GM19397 (cell line): ENCODE results near the gene TGIF2.
A peak's percentile ranks its signal among the peaks of the same experiment; 100 is the strongest.

Source experiments
- ATAC-seq: cut with Tn5 transposase; IDR thresholded peaks from one replicate; pipeline ENCODE4 v1.9.1; 2021; ENCODE audit warnings: mild to moderate bottlenecking, moderate library complexity; ENCODE audit not compliant: unreplicated experiment

Gene TGIF2

DNA sequence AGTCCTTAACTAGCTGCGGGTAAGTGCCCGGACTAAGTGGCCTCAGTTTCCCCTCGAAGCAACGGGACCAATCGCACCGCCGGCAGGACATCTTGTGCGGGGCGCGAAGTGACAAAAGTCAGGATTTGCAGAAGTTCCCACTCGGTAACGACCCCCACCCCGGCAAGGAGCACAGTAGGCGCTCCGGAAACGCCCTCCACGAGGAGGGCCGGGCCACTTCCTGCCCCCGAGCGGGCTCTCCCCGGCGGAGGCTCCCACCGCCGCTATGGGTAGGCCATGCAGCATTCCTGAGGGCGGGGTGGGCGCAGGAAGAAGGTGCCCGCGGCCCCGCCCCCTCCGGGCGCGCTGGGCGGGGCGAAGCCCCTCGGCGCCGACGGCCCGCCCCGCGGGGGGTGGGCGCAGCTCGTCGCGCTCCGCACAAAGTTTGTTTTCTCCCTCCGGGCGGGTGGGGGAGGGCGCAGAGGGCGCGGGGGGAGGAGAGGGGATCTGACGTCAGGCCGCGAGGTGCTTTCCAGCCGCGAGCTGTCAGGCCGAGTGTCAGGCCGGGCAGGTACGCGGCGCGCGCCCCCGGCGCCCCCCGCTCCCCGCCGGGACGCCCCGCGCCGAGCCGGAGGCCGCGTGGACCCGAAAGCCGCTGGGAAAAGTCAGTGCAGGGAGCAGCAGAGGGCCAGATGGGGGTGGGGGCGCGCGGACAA lies at the start of gene TGIF2:
Gene TGIF2 (plus strand): TSS at position 495 of the 695 bp plus-strand sequence. CDS start 5,178 bp downstream, outside the sequence.
- peak; percentile 69 for ATAC-seq

DNA sequence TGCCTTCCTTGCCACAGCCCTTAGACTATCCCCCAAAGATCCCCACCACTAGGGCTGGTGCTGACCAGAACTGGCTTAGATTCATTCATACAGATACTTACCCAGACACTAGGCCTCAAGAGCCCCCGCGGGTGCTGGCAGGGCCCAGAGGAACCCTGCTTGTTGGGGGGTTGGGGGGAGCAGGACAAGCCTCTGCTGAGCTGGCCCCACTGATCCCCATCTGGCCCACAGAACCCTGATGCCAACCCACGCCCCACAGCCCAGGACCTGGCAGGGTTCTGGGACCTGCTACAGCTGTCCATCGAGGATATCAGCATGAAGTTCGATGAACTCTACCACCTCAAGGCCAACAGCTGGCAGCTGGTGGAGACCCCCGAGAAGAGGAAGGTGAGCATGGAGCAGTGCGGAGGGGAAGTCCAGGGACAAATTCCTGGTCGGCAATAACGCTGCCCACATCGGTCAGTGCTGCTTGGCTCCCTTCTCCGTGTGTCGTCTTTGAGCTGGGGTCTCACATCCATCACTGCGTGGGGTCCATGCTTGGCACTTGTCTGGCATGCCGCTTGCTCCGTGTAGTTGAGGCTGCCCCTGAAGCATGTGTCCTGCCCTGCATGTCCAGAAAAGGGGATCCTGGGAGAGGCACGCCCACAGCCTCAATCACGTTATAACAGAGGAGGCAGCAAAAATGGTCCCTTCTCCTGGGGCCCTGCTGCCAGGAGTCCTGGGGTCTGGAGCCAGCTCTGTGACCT lies 47.6 kb upstream of the TGIF2 start:
- ATAC-seq, result no peak

DNA sequence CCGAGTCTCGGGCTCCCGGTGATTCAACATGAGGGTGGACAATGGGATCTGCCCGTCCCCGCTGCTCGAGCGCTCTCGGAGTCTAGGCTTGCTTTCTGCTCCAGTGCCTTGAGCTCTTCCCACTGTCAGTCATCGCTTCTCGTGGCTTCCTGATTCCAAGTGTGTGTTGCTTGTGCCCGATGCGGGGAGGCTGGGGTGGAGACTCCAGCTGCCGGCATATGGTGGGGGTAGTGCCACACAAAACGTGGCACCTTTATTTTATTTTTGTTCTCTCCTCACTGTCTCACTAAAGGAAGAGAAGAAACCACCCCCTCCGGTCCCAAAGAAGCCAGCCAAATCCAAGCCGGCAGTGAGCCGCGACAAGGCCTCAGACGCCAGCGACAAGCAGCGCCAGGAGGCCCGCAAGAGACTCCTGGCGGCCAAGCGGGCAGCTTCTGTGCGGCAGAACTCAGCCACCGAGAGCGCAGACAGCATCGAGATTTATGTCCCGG lies 46.8 kb upstream of the TGIF2 start:
- ATAC-seq, result no peak

DNA sequence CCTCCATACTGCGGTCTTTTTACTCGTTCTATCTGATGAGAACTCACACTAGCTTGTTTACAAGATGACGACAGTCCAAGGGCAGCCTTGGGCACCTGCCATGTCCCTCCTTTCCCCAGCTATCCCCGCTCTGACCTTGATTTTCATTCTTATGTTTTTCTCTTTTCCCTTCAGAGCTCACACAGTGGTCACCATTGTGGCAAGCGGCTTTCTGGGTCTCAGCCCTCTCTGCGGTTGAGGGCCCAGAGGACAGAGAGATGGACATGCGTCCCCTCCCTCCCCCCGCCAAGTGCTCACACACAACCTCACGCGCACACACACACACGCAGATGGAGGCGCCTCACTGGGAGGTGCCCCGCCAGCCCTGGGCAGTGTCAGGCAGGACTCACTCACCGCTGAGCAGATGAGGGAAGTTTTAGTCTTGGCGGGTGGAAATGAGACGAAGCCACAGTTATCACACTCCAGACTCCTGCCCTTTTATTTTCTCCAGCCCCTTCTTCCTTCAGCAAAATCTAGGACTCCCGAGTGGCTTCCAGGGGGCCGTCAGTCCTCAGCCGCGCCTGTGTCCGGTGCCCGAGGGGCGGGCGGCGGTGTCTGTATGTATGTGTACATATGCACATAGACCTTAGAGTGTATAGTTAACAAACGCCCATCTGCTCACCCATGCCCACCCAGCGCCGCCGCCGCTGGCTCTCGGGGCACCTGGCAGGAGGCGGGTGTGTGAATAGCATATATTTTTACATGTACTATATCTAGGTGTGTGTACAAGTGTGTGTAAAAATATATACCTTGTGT lies 45.9 kb upstream of the TGIF2 start:
- ATAC-seq, result no peak

DNA sequence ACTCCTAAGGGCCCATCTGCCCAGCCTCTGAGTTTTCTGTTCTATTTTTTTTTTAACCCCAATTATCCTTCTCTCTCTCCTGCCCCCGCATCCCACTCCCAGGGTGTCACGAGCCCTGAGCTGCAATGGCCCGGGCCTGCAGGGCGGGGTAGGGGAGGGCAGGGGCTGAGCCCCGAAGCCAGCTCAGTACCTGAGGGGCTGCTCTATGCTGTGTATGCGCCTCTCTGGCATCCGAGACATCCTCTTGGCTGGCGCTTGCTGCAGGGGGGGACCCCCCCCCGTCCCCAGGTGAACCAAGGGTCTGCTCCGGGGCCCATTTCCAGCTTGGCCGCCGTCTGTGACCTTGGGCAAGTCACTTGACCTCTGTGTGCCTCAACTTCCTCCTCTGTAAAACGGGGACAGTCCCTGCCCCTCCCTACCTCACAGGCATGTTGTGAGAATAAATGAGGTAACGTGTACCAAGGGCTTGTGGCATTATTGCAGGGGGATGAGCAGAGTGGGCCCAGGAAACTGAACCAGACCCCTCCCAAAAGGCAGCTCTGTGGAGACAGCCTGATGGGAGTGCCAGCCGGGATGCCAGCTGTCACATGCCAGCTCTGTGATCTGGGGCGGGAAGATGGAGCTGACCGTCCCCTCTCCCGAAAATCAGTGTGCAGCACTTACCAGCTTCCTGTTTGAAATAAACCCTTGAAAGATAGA lies 45.1 kb upstream of the TGIF2 start:
- ATAC-seq, result no peak

DNA sequence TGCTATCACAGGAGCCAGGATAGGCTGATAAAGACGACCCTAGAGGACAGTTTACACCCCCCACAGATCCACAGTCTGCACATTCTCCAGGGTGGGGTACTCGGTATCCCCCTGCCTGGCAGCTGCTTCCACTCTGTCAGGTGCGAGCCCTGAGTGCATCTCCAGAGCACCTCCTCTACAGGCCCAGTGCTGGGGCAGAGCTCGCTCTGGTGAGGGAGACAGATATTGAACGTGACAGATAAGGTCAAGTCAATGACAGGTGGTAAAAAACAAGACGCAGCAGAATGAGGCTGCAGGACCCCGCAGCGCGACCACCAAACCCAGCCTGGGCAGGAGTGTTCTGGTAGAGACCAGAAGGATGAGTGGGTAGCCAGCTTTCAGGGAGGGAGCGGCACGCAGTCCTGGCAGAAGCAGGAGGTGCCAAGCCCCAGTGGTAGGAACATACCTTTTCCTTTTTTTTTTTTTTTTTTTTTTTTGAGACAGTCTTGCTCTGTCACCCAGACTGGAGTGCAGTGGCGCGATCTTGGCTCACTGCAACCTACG lies 44.5 kb upstream of the TGIF2 start:
- no peak for ATAC-seq

DNA sequence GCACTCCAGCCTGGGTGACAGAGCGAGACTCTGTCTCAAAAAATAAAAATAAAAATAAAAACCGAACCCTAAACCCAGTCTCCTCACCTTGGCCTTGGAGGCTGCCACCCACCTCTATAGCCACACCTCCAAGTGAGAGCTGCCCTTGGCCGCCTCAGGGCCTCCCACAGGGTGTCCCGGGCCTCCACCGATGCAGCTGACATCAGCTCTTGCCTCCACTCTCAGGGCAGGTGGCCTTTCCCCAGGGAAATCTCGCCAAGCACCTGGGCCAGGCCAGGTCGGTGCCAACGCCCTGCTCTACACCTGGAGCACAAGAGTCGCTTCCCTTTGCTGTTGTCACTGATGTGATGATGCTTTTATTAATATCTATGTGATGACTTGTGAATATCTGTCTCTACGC lies 41.0 kb upstream of the TGIF2 start:
- ATAC-seq, result no peak

DNA sequence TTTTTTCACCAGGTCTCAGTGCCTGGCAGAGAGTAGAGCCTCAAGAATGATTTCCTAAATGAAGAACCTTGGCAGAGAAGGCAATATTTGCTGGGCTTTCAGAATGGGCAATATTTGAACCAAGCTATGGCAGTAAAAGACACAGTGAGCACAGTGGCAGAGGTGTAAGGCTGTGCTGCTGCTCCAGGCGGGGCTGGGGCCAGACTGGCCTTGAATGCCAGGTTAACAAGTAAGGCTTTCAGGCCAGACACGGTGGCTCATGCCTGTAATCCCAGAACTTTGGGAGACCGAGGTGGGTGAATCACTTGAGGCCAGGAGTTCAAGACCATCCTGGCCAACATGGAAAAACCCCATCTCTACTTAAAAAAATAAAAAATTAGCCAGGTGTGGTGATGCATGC lies 40.6 kb upstream of the TGIF2 start:
- ATAC-seq, result no peak

DNA sequence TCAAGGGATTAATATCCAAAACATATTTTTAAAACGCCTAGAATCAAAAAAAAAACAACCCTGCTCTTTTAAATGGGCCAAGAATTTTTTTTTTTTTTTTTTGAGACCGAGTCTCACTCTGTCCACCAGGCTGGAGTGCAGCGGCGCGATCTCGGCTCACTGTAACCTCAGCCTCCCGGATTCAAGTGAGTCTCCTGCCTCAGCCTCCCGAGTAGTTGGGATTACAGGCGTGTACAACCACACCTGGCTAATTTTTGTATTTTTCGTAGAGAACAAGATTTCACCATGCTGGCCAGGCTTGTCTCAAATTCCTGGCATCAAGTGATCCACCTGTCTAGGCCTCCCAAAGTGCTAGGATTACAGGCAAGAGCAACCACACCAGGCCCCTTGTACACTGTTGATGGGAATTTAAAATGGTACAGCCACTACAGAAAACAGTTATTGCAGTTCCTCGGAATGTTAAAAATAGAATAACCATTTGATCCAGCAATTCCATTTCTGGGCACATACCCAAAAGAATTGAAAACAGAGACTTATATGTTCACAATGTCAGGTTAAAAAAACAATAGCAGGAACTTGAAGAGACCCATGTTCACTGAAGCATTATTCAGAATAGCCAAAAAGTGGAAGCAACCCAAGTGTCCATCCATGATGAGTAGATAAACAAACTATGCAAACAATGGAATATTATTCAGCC lies 35.2 kb upstream of the TGIF2 start:
- ATAC-seq, result no peak

DNA sequence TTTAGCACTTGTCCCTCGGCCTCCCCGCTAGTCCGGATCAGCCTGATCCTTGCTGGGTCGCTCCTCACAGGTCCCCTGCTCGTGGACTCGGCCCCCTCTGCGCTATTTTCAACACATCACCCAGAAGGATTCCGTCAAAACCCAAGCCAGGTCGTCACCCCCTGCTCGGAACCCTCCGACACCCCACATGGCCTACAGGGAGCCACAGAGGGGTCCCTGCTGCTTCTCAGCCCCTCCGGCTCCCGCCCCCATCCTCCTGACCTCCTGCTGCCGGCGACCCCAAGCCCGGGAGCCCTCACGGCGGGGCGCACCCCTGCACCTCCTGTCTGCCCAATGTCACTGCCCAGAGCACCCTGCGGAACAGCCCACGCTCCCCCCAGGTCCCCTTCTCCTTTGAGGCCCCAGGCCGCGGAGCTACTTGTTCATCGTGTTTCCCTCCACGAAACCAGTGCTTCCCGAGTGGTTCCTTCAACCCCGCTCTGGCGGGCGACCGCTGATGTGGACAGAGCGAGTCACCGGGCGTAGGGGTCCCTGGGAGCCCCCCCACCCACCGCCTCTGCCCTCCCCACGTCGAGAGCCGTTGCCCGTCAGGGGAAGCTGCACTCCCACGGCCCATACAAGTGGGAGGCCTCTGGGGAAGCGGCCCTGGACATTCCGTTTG lies 32.7 kb upstream of the TGIF2 start:
- ATAC-seq, result no peak

DNA sequence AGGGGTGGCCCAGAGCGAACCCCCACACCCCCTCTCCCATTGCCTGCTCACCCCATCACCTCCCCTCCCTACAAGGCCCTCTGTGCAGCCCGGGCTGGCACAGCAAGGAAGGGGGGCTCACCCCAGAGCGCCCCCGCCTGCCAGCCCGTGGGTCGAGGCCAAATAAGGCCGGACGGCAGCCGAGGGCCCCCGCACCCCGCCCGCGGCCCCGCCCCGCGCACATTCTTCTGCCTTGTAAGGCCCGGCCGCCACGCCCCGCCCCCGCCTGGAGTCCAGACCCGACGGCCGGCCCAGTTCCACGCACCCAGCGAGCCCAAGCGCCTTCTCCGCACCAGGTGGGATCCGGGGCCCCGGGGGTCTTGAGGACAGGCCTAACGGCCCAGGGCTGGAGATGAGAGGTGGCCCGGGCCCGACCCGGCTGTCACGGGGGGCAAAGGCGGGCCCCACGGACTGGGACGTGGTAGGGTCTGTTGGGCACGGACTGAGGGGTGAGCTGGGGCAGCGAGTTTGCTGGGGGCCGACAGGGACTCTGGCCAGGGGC lies 32.1 kb upstream of the TGIF2 start, which contains the start of gene MYL9:
Gene MYL9 (plus strand): TSS at position 293 of the 541 bp plus-strand sequence. CDS start 3,366 bp downstream, outside the sequence.
- ATAC-seq, result no peak

DNA sequence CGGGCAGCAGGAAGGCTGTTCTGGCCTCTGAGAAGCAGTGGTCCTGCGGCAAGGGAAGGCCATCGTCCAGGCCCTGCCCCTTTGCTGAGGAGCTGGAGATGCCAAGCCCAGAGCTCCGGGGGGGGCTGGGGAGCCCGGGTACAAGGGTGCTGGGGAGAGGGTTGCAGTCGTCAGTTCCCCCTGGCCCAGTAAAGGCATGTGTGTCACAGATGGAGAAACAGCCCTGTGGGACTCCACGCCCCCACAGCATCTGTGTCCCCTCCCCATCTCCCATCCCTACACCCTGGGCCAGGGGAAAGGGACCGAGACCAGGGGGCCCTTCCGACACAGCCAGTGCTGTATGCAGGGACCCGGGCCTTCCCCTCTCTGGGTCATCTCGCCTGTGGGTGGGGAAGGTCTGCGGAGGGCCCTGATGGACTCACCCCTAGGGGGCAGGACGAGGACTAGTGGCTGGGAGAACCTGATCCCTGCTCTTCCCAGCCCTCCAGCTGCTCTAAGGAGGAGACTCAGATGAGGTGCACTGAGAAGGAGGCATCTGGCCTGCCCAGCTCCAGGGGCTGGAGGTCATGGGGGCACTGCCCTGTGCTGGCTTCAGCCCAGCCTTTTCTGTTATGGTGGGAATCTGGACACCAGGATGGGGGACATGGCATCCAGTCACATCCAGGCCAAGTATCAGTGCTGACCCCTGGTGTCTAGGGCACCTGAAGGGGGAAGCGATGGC lies 31.5 kb upstream of the TGIF2 start:
- ATAC-seq, result no peak

DNA sequence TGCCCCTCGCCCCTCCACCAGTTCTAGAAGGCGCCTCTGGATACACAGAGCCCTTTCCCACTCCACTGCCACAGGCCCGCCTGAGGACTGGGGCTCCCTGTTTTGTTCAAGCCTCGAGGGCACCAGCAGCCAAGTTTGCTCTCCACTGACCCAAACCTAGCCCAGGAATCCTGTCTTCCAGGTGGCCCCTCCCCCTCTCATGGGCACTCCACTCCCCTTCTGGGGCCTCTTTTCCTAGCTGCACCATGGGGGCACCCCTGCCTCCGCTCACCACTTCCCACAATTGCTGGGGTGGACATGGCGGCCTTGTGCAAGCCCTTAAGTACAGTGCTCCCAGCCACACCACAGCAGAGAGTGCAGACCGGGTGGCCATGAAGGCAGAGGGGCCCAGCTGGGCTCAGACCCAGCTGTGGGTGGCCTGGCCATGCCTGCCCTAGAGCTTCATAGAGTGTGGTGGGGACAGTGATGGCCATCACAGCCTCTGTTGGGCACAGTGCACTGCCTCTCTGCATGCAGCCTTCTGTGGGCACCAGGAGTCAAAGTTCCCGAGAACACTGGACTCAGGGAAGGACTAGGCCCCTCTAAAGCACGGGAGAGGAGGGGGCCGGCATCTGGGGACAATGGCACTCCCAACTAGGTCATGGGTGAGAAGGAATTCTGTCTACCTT lies 30.7 kb upstream of the TGIF2 start:
- no peak for ATAC-seq

DNA sequence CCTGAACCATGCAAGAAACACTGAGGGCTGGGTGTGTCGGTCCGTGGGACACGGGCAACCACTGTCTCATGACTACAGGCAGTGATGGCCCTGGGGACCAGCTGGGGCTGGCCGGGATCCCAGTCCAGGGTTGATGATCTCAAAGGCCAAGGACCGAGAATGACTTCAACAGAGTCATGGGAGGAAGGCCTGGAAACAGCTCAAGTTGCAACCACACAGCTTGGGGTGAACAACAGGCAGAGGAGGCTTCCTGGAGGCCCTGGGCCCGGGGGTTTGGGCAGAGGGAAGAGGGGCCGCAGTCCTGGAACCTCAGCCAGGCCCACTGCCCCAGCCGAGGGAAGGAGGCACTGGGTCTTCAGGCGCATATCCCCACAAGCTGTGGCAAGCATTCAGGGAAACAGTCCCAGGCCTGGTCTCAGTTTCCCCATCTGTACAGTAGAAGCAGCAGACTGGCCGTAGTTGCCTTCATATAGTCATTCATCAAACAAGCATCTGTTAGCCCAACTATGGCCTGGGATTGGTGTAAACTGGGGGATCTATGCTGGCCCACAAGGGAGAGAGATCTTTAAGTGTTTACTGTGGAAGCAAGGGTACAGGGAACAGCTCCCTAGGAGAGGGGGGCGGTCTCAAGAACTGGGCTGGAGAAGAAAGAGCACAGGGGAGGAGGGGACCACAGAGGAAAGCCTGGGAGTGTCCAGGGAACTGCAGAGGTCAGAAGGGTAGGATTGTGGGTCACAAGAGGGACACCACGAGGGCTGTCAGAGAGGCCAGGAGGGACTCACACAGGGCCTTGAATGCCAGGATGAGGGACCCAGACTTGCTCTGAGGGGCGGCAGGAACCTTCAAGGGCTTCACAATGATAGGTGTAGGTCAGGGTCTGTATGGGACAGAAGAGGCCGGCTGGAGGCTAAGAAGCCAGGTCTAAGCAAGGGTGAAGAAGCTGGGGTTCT lies 29.9 kb upstream of the TGIF2 start:
- ATAC-seq, result no peak

DNA sequence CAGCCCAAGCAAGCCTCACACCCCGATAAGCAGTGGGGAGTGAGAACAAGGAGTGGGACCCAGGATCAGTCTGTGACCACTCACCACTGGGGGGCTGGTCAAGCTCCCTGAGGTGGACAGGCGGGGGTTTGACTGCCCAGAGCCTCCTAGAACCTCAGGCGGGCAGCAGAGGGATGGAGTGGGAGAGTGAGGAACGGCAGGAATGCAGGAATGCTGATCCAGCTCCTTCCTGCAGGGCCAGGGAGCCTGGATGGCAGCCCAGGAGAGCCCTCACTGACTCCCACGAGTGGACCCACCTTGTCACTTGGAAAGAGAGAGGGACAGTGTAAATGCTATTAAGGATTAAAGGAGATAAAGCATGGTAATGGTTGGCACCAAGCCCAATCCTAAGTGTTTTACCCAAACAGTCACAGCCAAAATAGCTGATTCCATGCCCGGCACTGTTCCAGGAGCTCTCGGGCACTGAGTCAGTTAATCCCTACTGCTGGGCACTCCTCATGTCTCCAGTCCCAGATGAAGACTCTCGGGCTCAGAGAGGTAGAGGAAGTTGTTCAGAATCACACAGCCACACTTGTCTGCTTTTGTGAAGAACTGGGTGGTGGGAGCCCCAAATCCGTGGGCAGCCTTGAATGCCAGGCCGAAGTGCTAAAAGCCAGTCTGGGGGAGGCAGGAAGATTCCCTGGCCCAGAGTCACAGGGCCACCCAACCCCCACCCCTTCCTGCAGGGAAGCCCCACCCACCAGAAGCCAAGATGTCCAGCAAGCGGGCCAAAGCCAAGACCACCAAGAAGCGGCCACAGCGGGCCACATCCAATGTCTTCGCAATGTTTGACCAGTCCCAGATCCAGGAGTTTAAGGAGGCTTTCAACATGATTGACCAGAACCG lies 29.0 kb upstream of the TGIF2 start:
- ATAC-seq, result no peak
